ENCODE measurements around the gene VSX2.

DNA sequence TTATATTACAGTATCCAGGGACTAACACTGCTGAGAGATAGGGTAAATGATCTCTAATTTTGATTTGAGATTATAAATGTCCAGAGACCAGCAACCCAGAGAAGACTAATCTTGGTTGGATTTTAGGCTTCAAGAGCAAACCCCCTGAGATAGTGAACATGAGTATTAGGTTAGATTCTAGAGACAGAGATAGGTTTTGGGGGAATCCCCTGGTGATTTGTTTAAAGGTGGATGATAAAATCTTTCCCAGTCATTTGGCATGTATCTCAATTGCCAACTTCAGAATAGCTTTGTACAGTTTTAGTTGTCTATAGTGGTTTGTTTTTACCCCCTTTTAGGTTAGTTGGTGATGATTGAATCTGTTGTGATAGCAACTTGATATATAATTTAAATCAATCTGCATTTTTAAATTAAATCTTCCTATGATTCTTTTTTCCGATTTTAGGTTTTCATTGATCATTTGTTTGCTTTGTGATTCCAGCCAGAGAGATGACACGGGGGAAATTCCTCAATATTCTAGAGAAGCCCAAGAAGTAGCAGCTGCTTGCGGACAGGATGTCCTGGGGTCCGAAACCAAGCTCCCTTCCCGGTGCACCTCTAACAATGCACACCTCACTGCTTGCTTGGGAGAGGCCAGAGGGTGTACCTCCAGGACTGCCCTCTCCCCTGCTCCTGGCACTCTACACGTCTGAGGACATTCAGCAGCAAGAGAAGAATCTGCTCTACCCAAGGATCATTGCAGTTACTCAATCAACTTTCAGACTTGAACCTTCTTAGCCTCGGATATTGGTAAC lies 40.6 kb upstream of the VSX2 start:
- no peak for TF ChIP-seq EP300 (IDR thresholded peaks at IDR 0.05)
- TF ChIP-seq, protein P1, sequence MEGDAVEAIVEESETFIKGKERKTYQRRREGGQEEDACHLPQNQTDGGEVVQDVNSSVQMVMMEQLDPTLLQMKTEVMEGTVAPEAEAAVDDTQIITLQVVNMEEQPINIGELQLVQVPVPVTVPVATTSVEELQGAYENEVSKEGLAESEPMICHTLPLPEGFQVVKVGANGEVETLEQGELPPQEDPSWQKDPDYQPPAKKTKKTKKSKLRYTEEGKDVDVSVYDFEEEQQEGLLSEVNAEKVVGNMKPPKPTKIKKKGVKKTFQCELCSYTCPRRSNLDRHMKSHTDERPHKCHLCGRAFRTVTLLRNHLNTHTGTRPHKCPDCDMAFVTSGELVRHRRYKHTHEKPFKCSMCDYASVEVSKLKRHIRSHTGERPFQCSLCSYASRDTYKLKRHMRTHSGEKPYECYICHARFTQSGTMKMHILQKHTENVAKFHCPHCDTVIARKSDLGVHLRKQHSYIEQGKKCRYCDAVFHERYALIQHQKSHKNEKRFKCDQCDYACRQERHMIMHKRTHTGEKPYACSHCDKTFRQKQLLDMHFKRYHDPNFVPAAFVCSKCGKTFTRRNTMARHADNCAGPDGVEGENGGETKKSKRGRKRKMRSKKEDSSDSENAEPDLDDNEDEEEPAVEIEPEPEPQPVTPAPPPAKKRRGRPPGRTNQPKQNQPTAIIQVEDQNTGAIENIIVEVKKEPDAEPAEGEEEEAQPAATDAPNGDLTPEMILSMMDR (IDR thresholded peaks at IDR 0.05): no peak
- no peak for TF ChIP-seq POLR2A (IDR thresholded peaks at IDR 0.05; ENCODE audit: low read depth)
- TF ChIP-seq POLR2AphosphoS5 (IDR thresholded peaks at IDR 0.05): no peak

All from esophagus muscularis mucosa (tissue), 4 donors.